Measurements from ENCODE around the gene CRPPA.
"Not testable (repeated sequence)": the region's sequence is repeated elsewhere in the genome, so short reads cannot be mapped to it uniquely, and the experiment has no call there.

The CRPPA gene

GRCh38 chr7:16397501-16398145, 23.7 kb downstream of the CRPPA start:
- no peak for DNase-seq (ENCODE audit: low spot score)

GRCh38 chr7:16396766-16397500, 24.4 kb downstream of the CRPPA start:
- DNase-seq (ENCODE audit: low spot score) = no peak

DNA sequence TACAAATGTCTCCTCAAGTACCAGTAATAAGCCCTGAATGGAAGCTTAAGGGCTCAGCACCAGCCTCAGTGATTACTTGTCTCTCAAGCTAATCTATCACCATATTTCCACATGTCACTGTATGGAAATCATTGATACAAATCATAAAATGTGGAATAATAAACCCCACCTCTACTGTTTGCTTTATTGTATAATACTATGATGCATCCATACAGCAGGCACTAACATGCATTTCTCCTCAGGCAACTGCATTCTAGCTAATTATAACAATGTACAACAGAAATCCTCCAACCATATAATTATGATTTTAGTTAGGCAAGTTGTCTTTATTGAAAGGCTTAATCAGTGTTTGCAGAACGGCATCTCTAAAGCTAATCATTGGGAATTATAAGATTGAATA, 26.2 kb downstream of the CRPPA start:
- no peak for DNase-seq (ENCODE audit: low spot score)

DNA sequence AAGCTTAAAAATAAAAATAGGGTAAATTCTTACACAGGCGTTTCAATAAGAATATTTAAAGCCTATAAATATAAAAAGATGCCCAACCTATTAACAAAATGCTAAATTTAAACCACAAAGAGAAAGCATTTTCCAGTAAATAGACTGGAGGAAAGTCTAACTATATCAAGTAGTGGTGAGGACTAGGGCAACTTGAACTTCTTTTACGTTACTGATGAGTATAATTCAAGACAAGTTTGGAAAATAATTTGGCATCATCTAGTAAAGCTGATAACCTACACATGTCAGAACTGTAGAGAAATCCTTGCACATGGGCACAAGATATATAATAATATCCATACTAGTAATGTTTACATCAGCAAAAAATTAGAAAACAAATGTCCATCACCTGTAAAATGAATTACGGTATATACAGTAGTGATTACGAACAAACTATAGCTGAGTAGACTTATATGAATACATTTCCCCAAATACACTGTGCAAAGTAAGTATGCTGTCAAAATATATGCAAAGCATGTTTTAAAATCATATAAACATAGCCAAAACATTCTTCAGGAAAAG, 27.4 kb downstream of the CRPPA start:
- no peak for DNase-seq (ENCODE audit: low spot score)

- no peak for DNase-seq (ENCODE audit: low spot score)
Observed at GRCh38 chr7:16392990-16393523, 28.3 kb downstream of the CRPPA start.

GRCh38 chr7:16383786-16384185, 37.6 kb downstream of the CRPPA start:
- not testable (repeated sequence) for DNase-seq (ENCODE audit: low spot score)

DNA sequence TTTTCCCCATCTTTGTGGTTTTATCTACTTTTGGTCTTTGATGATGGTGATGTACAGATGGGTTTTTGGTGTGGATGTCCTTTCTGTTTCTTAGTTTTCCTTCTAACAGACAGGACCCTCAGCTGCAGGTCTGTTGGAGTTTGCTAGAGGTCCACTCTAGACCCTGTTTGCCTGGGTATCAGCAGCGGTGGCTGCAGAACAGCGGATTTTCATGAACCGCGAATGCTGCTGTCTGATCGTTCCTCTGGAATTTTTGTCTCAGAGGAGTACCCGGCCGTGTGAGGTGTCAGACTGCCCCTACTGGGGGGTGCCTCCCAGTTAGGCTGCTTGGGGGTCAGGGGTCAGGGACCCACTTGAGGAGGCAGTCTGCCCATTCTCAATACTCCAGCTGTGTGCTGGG, 38.2 kb downstream of the CRPPA start:
- not testable (repeated sequence) for DNase-seq (ENCODE audit: low spot score)
